B cell (primary cell): ENCODE results near the gene EXT2. TPM values are rescaled to one million over a fixed set of nuclear protein-coding genes. Genes with fewer than 3 reads are reported as not detected.

ENCODE experiments used
- ATAC-seq: fragments of 200-7000 bp; cut with Tn5 transposase; one replicate; pipeline ENCODE4 v1.10.0; 2021; ENCODE audit warnings: low read depth, mild to moderate bottlenecking, moderate number of reproducible peaks, moderate library complexity
- CTCF ChIA-PET: fragments of 350-600 bp; sonication (Branson Sonifier 250); formaldehyde crosslinking; loops from one replicate; lab custom pipeline; 2021; ENCODE audit warnings: antibody characterized with exemption, inconsistent platforms; lab: Charles Lee
- POLR2A ChIA-PET: fragments of 350-600 bp; sonication (Branson Sonifier 250); formaldehyde crosslinking; loops from one replicate; lab custom pipeline; 2021; ENCODE audit warnings: antibody characterized with exemption; lab: Charles Lee
- DNase-seq: peaks from one replicate; pipeline ENCODE4 v3.0.0; 2013
- H2AFZ ChIP-seq: 2 replicates; pipeline ENCODE4 v1.6.1; 2012; ENCODE audit warnings: mild to moderate bottlenecking, low read depth, low read length; ENCODE audit not compliant: insufficient read depth, poor library complexity, severe bottlenecking
- H3K27ac ChIP-seq, 2 donors: 1 replicate in 1 of 2; 2 replicates in 1 of 2; pipeline ENCODE4 v1.5.1; 2012 to 2013; ENCODE audit warnings: low read length in 2 of 2, mild to moderate bottlenecking in 2 of 2, moderate library complexity in 1 of 2
- H3K27me3 ChIP-seq, 4 experiments: fragments of 200-600 bp in 1 of 4; sonication (generic) in 1 of 4; replicated peaks in 1 of 4; 1 replicate in 2 of 4; 2 replicates in 2 of 4; pipeline versions ENCODE4 v1.6.1 to v1.7.0; 2013 to 2016; ENCODE audit warnings: low read length in 3 of 4, mild to moderate bottlenecking in 2 of 4, mixed read lengths in 1 of 4, moderate library complexity in 1 of 4; ENCODE audit not compliant: insufficient read depth in 4 of 4, control insufficient read depth in 3 of 4; ENCODE audit errors: control extremely low read depth in 1 of 4
- H3K36me3 ChIP-seq, 2 experiments: replicated peaks in 1 of 2; 1 replicate in 1 of 2; 2 replicates in 1 of 2; pipeline versions ENCODE4 v1.6.1 to v1.7.1; 2013; ENCODE audit warnings: low read length in 1 of 2; ENCODE audit not compliant: insufficient read depth in 2 of 2, control insufficient read depth in 1 of 2; ENCODE audit errors: control extremely low read depth in 1 of 2, extremely low read depth in 1 of 2
- H3K4me1 ChIP-seq, 2 donors: fragments of 200-600 bp in 1 of 2; sonication (generic) in 1 of 2; 1 replicate in 1 of 2; 2 replicates in 1 of 2; pipeline versions ENCODE4 v1.5.1 to v1.6.1; 2013 to 2017; ENCODE audit warnings: low read length in 2 of 2; ENCODE audit not compliant: control insufficient read depth in 2 of 2, insufficient read depth in 2 of 2
- H3K4me2 ChIP-seq: replicated peaks from 2 replicates; pipeline ENCODE3; 2012; ENCODE audit warnings: mild to moderate bottlenecking, low read depth, low read length; ENCODE audit not compliant: poor library complexity, severe bottlenecking
- H3K4me3 ChIP-seq, 5 experiments: fragments of 200-600 bp in 1 of 5; sonication (generic) in 1 of 5; 1 replicate in 3 of 5; 2 replicates in 2 of 5; pipeline versions ENCODE4 v1.5.1 to v1.7.0; 2011 to 2016; ENCODE audit warnings: low read length in 4 of 5, mild to moderate bottlenecking in 4 of 5, low read depth in 2 of 5, control low read depth in 1 of 5, moderate library complexity in 1 of 5; ENCODE audit not compliant: insufficient read depth in 1 of 5; ENCODE audit errors: control extremely low read depth in 1 of 5, extremely low read depth in 1 of 5
- H3K79me2 ChIP-seq: fragments of 200-600 bp; sonication (generic); one replicate; pipeline ENCODE4 v1.6.0; 2016; ENCODE audit warnings: low read length; ENCODE audit not compliant: control insufficient read depth, insufficient read depth
- H3K9ac ChIP-seq: fragments of 200-600 bp; sonication (generic); 2 replicates; pipeline ENCODE4 v1.6.1; 2017; ENCODE audit warnings: mild to moderate bottlenecking, low read length, moderate library complexity
- H3K9me3 ChIP-seq, 3 donors: one replicate each; pipeline versions ENCODE4 v1.6.1 to v1.7.1; 2013; ENCODE audit warnings: low read length in 2 of 3; ENCODE audit not compliant: control insufficient read depth in 2 of 3, insufficient read depth in 1 of 3; ENCODE audit errors: control extremely low read depth in 1 of 3
- H4K20me1 ChIP-seq: 2 replicates; pipeline ENCODE4 v1.6.0; 2012; ENCODE audit warnings: mild to moderate bottlenecking, low read length; ENCODE audit not compliant: insufficient read depth, control insufficient read depth, poor library complexity, severe bottlenecking
- H3K27ac Mint-ChIP-seq: one replicate; pipeline ENCODE4 v1.8.0; 2021; ENCODE audit warnings: mixed read lengths
- H3K27me3 Mint-ChIP-seq: one replicate; pipeline ENCODE4 v1.8.0; 2021; ENCODE audit warnings: mixed read lengths
- H3K4me1 Mint-ChIP-seq: one replicate; pipeline ENCODE4 v1.8.0; 2021; ENCODE audit warnings: mixed read lengths
- H3K4me3 Mint-ChIP-seq: one replicate; pipeline ENCODE4 v1.8.0; 2021; ENCODE audit warnings: mixed read lengths
- H3K9me3 Mint-ChIP-seq: one replicate; pipeline ENCODE4 v1.8.0; 2022; ENCODE audit warnings: mixed read lengths; ENCODE audit not compliant: insufficient read depth
- EZH2 ChIP-seq: IDR thresholded peaks from 2 replicates; pipeline ENCODE4 v1.6.1; 2012; ENCODE audit warnings: borderline replicate concordance, low read depth, mild to moderate bottlenecking, moderate library complexity, low read length; ENCODE audit not compliant: insufficient read depth, poor library complexity, severe bottlenecking
- WGBS: methylation state at CpG from one replicate; pipeline ENCODE4 v1.1.5; 2013; ENCODE audit warnings: missing lambda C conversion rate; ENCODE audit not compliant: insufficient coverage; 5-methylcytosine and 5-hydroxymethylcytosine counted together
- intact Hi-C: fragments of 100-400 bp; cut with micrococcal nuclease; formaldehyde crosslinking; loops from one replicate; pipeline ENCODE4 v1.10.0; 2022
- polyA plus RNA-seq: library from polyadenylated mRNA; depleted of rRNA; stranded (reverse); fragments of >200 nt; gene quantifications from 2 replicates; pipeline ENCODE4 v1.2.3, GENCODE V29; 2012
- total RNA-seq, 2 donors: library from RNA; stranded (reverse); fragments of 120-200 nt in 1 of 2; gene quantifications; 1 replicate in 1 of 2; 2 replicates in 1 of 2; pipeline versions ENCODE4 v1.2.3 to v1.2.4, GENCODE V29; 2013 to 2022
- TF ChIP-seq, protein P1 (sequence below): fragments of 200-600 bp; IDR thresholded peaks from one replicate; pipeline ENCODE4 v1.8.0; 2022; ENCODE audit warnings: antibody characterized with exemption, mild to moderate bottlenecking

EXT2 gene
- total and polyA plus RNA-seq, 2 donors (not counting 1 experiment from before 2014, with no cell fraction given): 11.0 to 27.8 TPM

DNA sequence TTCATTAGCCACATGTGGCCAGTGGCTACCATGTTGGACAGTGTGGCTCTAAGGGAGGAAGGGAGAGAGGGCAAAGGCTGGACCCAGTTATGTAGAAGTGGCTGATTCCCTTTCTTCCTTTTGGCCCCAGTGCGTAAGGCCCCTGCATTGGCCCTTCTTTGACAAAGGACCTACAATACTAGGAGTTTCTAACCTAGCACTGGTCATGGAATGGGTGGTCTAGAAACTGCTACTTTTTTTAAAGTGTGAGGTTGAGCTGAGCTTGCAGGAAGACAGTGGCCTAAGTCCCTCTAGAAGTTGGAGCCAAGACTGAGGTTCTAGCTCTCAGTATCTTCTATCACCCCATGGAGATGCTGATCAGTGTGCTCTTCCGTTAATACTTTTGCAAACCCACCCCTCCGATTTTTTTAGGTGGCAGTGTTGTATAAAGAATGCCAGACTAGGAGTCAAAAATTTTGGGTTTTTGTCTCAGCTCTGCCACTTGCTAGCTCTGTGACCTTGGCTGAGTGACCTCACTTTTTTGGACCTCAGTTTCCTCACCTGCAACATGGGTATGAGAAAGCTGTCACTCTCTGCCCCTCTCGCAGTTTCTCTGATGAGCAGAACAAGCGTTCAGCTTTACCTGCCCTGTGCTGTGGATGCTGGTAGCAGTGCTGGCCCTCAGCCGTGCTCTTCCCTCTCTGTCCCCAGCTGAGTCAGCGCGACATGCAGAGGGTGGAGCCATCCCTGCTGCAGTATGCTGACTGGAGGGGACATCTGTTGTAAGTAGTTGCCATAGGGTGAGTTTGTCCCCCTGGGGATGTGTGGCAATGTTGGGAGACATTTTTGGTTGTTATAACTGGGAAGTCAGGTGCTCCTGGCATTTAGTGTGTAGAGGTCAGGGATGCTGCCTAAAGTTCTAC is 22.5 kb upstream of the EXT2 start:
- Histone ChIP-seq H3K9ac (no peak overlapping the region), H3K79me2 (no peaks in the 10 kb centered on the region), H3K36me3 (peaks cover 0 to 17% of the 10 kb centered on the region in 2 experiments), H2AFZ (no peak overlapping the region), H4K20me1 (no peaks in the 10 kb centered on the region), H3K4me2 (no peak overlapping the region), H3K4me3 (no peak overlapping the region), H3K27me3 (no peaks in the 10 kb centered on the region), H3K9me3 (no peaks in the 10 kb centered on the region), H3K4me1 (no peaks in the 10 kb centered on the region), H3K27ac (no peak overlapping the region)
- intact Hi-C loops: no loop called here
- Mint-ChIP-seq H3K9me3 (no peaks in the 10 kb centered on the region), H3K27ac (no peak overlapping the region), H3K4me1 (no peaks in the 10 kb centered on the region), H3K27me3 (no peaks in the 10 kb centered on the region), H3K4me3 (no peak overlapping the region)
- no peak for TF ChIP-seq EZH2
- TF ChIP-seq, protein P1, sequence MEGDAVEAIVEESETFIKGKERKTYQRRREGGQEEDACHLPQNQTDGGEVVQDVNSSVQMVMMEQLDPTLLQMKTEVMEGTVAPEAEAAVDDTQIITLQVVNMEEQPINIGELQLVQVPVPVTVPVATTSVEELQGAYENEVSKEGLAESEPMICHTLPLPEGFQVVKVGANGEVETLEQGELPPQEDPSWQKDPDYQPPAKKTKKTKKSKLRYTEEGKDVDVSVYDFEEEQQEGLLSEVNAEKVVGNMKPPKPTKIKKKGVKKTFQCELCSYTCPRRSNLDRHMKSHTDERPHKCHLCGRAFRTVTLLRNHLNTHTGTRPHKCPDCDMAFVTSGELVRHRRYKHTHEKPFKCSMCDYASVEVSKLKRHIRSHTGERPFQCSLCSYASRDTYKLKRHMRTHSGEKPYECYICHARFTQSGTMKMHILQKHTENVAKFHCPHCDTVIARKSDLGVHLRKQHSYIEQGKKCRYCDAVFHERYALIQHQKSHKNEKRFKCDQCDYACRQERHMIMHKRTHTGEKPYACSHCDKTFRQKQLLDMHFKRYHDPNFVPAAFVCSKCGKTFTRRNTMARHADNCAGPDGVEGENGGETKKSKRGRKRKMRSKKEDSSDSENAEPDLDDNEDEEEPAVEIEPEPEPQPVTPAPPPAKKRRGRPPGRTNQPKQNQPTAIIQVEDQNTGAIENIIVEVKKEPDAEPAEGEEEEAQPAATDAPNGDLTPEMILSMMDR: no peak
- CTCF ChIA-PET: interaction anchor here (1.2 to 4.8 kb wide), 2 partner anchors 13 to 20 kb away, joined by 6 to 34 read pairs; partner anchors contain the start of gene EXT2
- DNase-seq (no peak), ATAC-seq (no peak)
- WGBS: 98% methylated on average over 5 of the region's 8 CpGs
- POLR2A ChIA-PET: no interaction called here

DNA sequence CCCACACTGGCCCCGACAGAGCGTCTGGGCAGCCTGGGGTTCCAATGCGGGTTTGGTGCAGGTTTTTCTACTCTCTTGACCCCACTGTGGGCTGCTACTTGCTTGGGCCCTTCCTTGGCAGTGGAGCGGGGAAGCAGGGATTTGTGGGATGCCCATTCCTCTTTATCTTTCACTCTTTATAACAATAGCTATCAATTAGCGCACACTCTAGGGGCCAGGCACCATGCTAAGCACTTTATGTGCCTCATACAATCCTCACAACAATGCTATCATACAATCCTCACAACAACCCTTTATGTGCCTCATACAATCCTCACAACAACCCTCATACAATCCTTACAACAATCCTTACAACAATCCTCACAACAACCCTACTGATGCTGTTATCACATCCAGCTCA is 16.7 kb upstream of the EXT2 start:
- Histone ChIP-seq H3K27ac (no peak overlapping the region), H3K9ac (no peak overlapping the region), H3K36me3 (peaks cover 1 to 19% of the 10 kb centered on the region in 2 experiments), H2AFZ (no peak overlapping the region), H3K27me3 (no peaks in the 10 kb centered on the region), H4K20me1 (no peaks in the 10 kb centered on the region), H3K79me2 (no peaks in the 10 kb centered on the region), H3K9me3 (no peaks in the 10 kb centered on the region), H3K4me3 (no peak overlapping the region), H3K4me2 (no peak overlapping the region), H3K4me1 (no peaks in the 10 kb centered on the region)
- 100% methylated on average over 5 of the region's 5 CpGs for WGBS
- Mint-ChIP-seq H3K27me3 (no peaks in the 10 kb centered on the region), H3K27ac (no peak overlapping the region), H3K4me1 (no peaks in the 10 kb centered on the region), H3K4me3 (no peak overlapping the region), H3K9me3 (no peaks in the 10 kb centered on the region)
- DNase-seq: no peak
- ATAC-seq: no peak
- intact Hi-C loops: no loop called here
- CTCF ChIA-PET: no interaction called here
- POLR2A ChIA-PET: no interaction called here
- TF ChIP-seq, protein P1: no peak
- TF ChIP-seq EZH2: no peak
